Measurements from ENCODE around the gene PABPC1L. TPM values are rescaled to one million over a fixed set of nuclear protein-coding genes. Genes with fewer than 3 reads are reported as not detected.

Gene PABPC1L
- total RNA-seq, 1 experiment from 2014 or later: 90.7 TPM

- TF ChIP-seq ESRRA (CRISPR knock-in tag; IDR thresholded peaks at IDR 0.05; ENCODE audit: borderline replicate concordance) (no peak), GRHL2 (CRISPR knock-in tag; IDR thresholded peaks at IDR 0.05; ENCODE audit: insufficient replicate concordance, severe bottlenecking) (no peak), CTCF (IDR thresholded peaks at IDR 0.05) (no peak), NFATC4 (CRISPR knock-in tag; IDR thresholded peaks at IDR 0.05) (no peak), MXD4 (CRISPR knock-in tag; IDR thresholded peaks at IDR 0.05; ENCODE audit: borderline replicate concordance) (no peak), NR2C2 (CRISPR knock-in tag; IDR thresholded peaks at IDR 0.05) (no peak), ATF2 (CRISPR knock-in tag; IDR thresholded peaks at IDR 0.05; ENCODE audit: borderline replicate concordance, low read depth) (no peak), ZMAT4 (CRISPR knock-in tag; IDR thresholded peaks at IDR 0.05) (no peak), ETV6 (CRISPR knock-in tag; IDR thresholded peaks at IDR 0.05) (no peak), IRF1 (CRISPR knock-in tag; IDR thresholded peaks at IDR 0.05) (no peak), GABPB1 (CRISPR knock-in tag; IDR thresholded peaks at IDR 0.05) (no peak), ERG (CRISPR knock-in tag; IDR thresholded peaks at IDR 0.05) (no peak), ZBTB43 (CRISPR knock-in tag; IDR thresholded peaks at IDR 0.05) (no peak), SMAD4 (CRISPR knock-in tag; IDR thresholded peaks at IDR 0.05) (no peak)
- ChIA-PET CTCF (interaction anchor here (0.7 to 3.0 kb wide), 7 partner anchors 8 to 103 kb away, joined by 3 to 13 read pairs (median 3); partner anchors contain the start of gene PABPC1L), POLR2A (interaction anchor here (0.5 to 1.4 kb wide), 2 partner anchors 21 to 124 kb away, joined by 3 to 4 read pairs; no protein-coding TSS in a partner anchor)
- Mint-ChIP-seq H3K27me3 (ENCODE audit: low read depth) (no peaks in the 10 kb centered on the region), H3K4me3 (no peak overlapping the region), H3K4me1 (peaks cover 49% of the 10 kb centered on the region), H3K9me3 (no peaks in the 10 kb centered on the region), H3K36me3 (0 out of 2 replicates have a peak, but pooled peaks cover 5% of the 10 kb centered on the region), H3K27ac (no peak overlapping the region; the same call in 1 of the 2 replicates)
- DNase-seq (ENCODE audit: low spot score) (no peak), ATAC-seq (no peak)
Measured at GRCh38 chr20:44888226-44889103, 21.4 kb upstream of the PABPC1L start.

- ChIA-PET CTCF (interaction anchor here (0.9 kb wide), 1 partner anchor 91 kb away, joined by 3 read pairs; no protein-coding TSS in a partner anchor), POLR2A (no interaction called here)
- Mint-ChIP-seq H3K27me3 (ENCODE audit: low read depth) (no peaks in the 10 kb centered on the region), H3K9me3 (no peaks in the 10 kb centered on the region), H3K27ac (no peak overlapping the region), H3K36me3 (0 out of 2 replicates have a peak, but pooled peaks cover 5% of the 10 kb centered on the region), H3K4me1 (peaks cover 46% of the 10 kb centered on the region), H3K4me3 (no peak overlapping the region)
- DNase-seq (ENCODE audit: low spot score) (no peak), ATAC-seq (no peak)
- TF ChIP-seq JUN (CRISPR knock-in tag; IDR thresholded peaks at IDR 0.05) (no peak), ATF2 (CRISPR knock-in tag; IDR thresholded peaks at IDR 0.05; ENCODE audit: borderline replicate concordance, low read depth) (no peak), CTCF (IDR thresholded peaks at IDR 0.05) (no peak), ZNF219 (CRISPR knock-in tag; IDR thresholded peaks at IDR 0.05; ENCODE audit: borderline replicate concordance) (no peak), SMAD3 (CRISPR knock-in tag; IDR thresholded peaks at IDR 0.05; ENCODE audit: borderline replicate concordance) (no peak), ZNF263 (CRISPR knock-in tag; IDR thresholded peaks at IDR 0.05; ENCODE audit: low read depth) (no peak), ZNF121 (CRISPR knock-in tag; IDR thresholded peaks at IDR 0.05) (no peak), CREM (CRISPR knock-in tag; IDR thresholded peaks at IDR 0.05) (no peak), TEAD1 (CRISPR knock-in tag; IDR thresholded peaks at IDR 0.05) (no peak), ZNF396 (CRISPR knock-in tag; IDR thresholded peaks at IDR 0.05; ENCODE audit: borderline replicate concordance) (no peak), SP1 (CRISPR knock-in tag; conservative IDR thresholded peaks at IDR 0.05) (no peak)
Measured at GRCh38 chr20:44891826-44892225, 18.0 kb upstream of the PABPC1L start.

Data from WTC11 (cell line).